Rectal smooth muscle tissue (tissue), 1 donor: ENCODE results near the gene TAOK3.
"Not testable (repeated sequence)": the region's sequence is repeated elsewhere in the genome, so short reads cannot be mapped to it uniquely, and the experiment has no call there.

Experiments used
- H3K27ac ChIP-seq: one replicate; pipeline ENCODE4 v1.7.0; 2013; ENCODE audit warnings: low read depth, low read length, inconsistent platforms
- H3K27me3 ChIP-seq: one replicate; pipeline ENCODE4 v1.7.0; 2013; ENCODE audit warnings: low read length; ENCODE audit not compliant: control insufficient read depth, insufficient read depth
- H3K36me3 ChIP-seq: one replicate; pipeline ENCODE4 v1.7.0; 2013; ENCODE audit warnings: low read length; ENCODE audit not compliant: control insufficient read depth, insufficient read depth
- H3K4me1 ChIP-seq: one replicate; pipeline ENCODE4 v1.7.0; 2013; ENCODE audit warnings: low read length; ENCODE audit not compliant: control insufficient read depth, insufficient read depth
- H3K4me3 ChIP-seq: one replicate; pipeline ENCODE4 v1.7.0; 2013; ENCODE audit warnings: low read length
- H3K9ac ChIP-seq: one replicate; pipeline ENCODE4 v1.7.0; 2013; ENCODE audit warnings: low read length

Gene TAOK3

DNA sequence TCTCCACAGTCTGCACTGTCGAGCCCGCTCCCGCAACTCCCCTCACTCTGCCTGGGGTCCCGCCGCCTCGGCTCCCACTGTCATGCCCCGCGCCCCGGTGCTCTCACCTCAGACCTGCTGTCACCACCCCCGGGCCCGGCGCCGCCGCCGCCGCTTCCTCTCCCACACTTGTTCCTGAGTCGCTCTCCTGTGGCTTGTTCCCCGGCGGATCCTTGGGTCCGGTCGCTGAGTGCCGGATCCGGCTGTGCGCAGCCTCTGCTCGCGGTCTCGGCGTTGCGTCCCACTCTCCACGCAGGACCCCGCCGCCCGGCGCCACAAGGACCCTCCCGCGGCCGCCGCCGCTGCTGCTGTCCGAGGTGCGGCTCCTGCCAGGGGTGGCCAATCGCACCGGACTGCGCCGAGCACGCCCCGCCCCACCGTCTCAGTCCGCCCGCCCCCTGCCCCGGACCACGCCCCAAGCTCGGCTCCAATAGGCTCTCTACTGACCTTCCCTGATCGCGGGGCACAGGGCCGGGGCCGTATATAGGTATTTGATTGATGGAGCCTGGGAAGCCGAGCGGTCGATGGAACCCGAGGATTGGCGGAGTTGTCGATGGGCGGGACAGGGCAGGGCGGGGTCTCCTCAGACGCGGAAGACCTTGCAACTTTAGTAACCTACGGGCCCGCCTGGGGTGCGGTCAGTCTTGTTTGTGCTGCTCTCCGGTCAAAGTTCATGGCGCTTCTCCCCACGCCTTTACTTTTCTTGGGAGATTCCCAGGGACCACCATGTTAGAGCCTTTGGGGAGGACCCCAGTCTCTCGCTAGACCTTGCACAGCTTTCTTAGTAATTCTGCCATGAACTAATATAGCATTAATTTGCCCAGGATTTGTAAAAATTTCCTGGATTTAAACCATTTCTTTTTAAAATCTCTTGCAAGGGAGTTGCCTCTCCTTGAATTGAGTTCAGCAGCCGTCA lies at the start of gene TAOK3:
TSS of gene TAOK3 (minus strand) at position 367 of the 955 bp plus-strand sequence. CDS start 117,340 bp downstream, outside the sequence.
- Histone ChIP-seq H3K36me3 (no peaks in the 10 kb centered on the region), H3K27ac (peak within 1 kb of the TSS; percentile 91), H3K27me3 (no peaks in the 10 kb centered on the region), H3K4me1 (peaks cover 23% of the 10 kb centered on the region), H3K9ac (peak within 1 kb of the TSS; percentile 88), H3K4me3 (peak within 1 kb of the TSS; percentile 94)

DNA sequence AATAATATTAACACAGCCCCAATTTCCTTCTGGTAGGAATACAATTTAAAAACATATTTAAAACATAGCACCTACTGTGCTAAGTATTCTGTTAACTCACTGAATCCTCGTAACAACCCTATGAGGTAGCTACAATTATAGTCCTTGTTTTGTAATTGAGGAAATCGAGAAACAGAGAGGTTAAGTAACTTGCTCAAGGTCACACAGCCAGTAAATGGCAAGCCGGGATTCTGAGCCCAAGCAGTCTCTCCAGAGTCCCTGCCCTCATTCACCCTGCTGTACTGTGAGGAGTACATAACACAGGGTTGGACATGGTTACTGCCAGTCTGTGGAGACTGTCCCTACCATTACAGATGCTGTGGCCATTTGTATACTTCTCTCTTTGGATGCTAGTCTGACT lies 48.0 kb upstream of the TAOK3 start:
- no peak overlapping the region for H3K4me3 ChIP-seq
- peaks cover 4% of the 10 kb centered on the region for H3K36me3 ChIP-seq

DNA sequence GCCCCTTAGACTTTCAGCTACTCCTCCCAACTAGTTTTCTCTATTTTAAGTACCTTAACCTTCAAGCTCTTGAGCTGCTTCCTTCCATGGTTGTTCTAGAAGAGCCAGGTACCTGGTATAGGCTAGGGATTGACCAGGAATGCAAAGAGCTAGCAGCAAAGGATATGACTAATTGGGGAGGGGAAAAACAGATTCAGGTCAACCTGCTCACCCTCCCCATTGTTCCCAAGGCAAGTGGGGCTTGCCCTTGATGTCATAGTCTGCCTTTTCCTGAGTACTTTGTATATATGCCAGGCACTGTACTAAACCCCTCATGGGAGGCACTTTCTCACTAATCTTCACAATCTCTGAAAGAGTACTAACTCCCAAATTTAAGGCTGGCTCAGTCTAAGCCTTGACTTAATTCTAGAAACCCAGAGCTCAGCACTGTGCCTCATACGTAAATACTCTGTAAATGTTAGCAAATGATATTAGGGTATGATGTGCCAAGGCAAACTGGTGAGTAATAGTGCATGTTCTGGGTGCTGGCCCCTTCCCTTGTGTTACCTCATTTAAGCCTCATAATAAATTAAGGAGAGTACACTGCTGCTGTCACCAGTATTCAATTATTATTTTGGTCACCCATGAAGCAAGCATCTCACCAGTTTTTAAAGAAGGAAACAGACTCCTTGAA lies 45.8 kb upstream of the TAOK3 start:
- peaks cover 7% of the 10 kb centered on the region for H3K36me3 ChIP-seq
- no peaks in the 10 kb centered on the region for H3K27me3 ChIP-seq
- H3K4me3 ChIP-seq = no peak overlapping the region
- no peaks in the 10 kb centered on the region for H3K4me1 ChIP-seq
- H3K9ac ChIP-seq = no peak overlapping the region
- no peak overlapping the region for H3K27ac ChIP-seq

More for the DNA sequence above, 48.0 kb upstream of the TAOK3 start:
- Histone ChIP-seq H3K4me1 (no peaks in the 10 kb centered on the region), H3K27ac (no peak overlapping the region), H3K9ac (no peak overlapping the region), H3K27me3 (no peaks in the 10 kb centered on the region)

DNA sequence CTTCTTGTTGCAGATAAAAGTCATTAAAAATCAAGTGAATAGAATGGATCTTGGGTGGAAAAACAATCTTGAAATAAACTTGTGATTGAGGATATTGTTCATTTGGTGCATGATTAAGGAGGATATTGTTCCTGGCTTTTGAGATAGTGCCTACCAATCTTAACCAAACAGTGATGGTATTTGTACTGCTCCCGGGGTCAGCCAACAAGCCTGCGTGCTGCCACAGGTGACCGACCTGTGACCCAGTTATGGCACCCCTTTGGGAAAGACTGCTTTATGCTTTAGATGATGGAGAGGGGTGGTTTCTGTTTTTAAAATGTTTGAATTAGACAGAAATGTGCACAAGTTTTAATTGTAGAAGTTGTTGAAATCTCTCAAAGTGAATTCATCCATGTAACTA lies 45.2 kb upstream of the TAOK3 start:
- Histone ChIP-seq H3K36me3 (peaks cover 7% of the 10 kb centered on the region), H3K9ac (no peak overlapping the region), H3K27me3 (no peaks in the 10 kb centered on the region), H3K27ac (no peak overlapping the region), H3K4me1 (no peaks in the 10 kb centered on the region), H3K4me3 (no peak overlapping the region)

DNA sequence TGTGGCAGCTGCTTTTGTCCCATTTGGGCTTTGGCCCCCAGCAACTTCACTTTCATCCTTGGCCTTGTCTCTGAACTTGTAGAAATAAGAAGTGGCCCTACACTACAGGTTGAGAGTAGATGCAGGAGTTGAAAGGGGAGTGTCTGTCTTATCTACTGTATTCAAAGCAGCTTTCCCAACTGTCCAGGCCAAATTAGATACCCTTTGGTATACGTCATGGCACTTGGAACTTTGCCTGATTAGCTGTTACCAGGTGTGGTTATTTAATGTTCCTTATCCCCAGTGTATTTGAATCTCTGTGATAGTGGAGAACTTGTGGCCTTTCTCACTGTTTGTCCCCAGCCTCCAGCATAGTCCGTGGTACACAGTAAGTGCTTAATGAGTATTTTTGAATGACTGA lies 37.1 kb upstream of the TAOK3 start:
- no peak overlapping the region for H3K27ac ChIP-seq
- no peak overlapping the region for H3K9ac ChIP-seq
- peaks cover 24% of the 10 kb centered on the region for H3K36me3 ChIP-seq
- H3K27me3 ChIP-seq = no peaks in the 10 kb centered on the region
- no peaks in the 10 kb centered on the region for H3K4me1 ChIP-seq
- H3K4me3 ChIP-seq = no peak overlapping the region

DNA sequence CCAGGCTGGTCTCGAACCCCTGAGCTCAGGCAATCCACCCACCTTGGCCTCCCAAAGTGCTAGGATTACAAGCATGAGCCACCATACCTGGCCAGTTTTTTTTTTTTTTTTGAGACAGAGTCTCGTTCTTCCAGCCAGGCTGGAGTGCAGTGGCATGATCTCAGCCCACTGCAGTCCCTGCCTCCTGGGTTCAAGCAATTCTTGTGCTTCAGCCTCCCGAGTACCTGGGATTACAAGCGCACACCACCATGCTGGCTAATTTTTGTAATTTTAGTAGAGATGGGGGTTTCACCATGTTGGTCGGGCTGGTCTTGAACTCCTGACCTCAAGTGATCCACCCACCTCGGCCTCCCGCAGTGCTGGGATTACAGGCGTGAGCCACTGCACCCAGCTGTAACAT lies 35.5 kb upstream of the TAOK3 start:
- not testable (repeated sequence) for H3K27me3 ChIP-seq, H3K4me3 ChIP-seq, H3K4me1 ChIP-seq, H3K27ac ChIP-seq, H3K9ac ChIP-seq
- H3K36me3 ChIP-seq = peaks cover 21% of the 10 kb centered on the region

DNA sequence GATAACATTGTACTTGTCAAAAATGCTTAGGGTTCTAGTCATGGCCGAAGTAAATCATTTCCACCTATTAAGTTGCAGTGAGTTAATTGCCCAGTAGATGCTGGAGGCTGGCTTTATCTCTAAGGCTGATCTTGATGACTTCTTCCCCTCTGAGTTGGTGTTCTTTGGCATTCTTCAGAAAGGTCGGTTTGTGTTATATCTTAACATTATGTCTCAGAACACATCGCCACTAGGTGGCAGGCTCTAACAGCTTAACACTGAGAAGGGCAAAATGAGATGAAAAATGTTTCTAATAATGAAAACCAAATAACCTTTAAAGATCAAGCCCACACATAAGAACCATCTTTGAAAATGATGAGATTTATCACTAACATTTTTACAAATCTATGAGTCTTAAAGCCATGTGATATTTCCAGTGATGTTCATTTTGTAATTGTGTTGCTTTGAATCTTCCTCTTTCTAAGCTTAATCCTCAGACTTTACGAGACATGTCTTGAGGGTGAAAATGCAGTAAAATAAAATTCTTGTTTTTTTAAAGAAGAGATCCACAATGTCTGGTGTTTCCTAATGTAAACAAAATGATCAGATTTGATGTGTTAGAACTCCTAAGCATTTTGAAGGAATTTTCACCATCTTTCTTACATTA lies 32.3 kb upstream of the TAOK3 start:
- H3K9ac ChIP-seq = no peak overlapping the region
- H3K4me3 ChIP-seq = no peak overlapping the region
- peaks cover 14% of the 10 kb centered on the region for H3K36me3 ChIP-seq
- no peaks in the 10 kb centered on the region for H3K27me3 ChIP-seq
- H3K27ac ChIP-seq = no peak overlapping the region
- no peaks in the 10 kb centered on the region for H3K4me1 ChIP-seq

DNA sequence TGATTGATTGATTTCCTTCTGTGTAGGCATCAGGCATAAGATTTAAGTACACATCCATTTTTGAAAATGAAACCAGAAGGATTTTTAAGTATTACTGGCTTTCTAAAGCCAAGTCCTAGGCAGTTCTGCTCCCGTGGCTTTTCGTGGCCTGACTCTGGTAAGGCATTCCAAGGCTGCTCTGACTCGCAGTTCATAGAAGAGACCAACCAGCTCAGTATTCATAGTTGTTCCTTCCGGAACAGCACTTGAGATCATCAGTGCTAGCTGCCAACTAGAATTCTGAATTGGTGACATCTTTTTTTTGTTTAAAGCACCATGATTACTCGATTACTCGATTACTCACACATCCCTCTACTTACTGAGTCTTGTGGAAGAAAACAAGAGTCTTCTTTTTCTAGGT lies 29.5 kb upstream of the TAOK3 start:
- H3K36me3 ChIP-seq = peaks cover 12% of the 10 kb centered on the region
- H3K27me3 ChIP-seq = no peaks in the 10 kb centered on the region
- H3K27ac ChIP-seq = no peak overlapping the region
- H3K4me1 ChIP-seq = peaks cover 5% of the 10 kb centered on the region
- H3K9ac ChIP-seq = no peak overlapping the region
- H3K4me3 ChIP-seq = no peak overlapping the region

DNA sequence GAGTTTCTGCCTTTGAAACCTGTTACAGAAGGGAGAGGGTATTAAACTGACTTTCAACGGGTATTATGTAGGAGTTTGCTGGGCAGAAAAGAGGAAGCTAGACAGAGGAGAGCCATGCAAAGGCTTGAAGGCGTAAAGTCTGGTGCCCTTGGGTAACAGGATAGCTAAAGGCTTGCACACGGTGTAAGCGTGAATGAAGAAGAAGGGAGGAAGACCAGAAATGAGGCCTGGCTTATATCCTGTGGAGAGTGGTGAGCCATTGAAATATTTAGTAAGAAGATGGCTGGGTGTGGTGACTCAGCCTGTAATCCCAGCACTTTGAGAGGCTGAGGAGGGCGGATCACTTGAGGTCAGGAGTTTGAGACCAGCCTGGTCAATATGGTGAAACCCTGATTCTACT lies 26.2 kb upstream of the TAOK3 start:
- Histone ChIP-seq H3K9ac (no peak overlapping the region), H3K36me3 (peaks cover 15% of the 10 kb centered on the region), H3K27me3 (no peaks in the 10 kb centered on the region), H3K4me1 (peaks cover 5% of the 10 kb centered on the region), H3K27ac (no peak overlapping the region), H3K4me3 (no peak overlapping the region)

DNA sequence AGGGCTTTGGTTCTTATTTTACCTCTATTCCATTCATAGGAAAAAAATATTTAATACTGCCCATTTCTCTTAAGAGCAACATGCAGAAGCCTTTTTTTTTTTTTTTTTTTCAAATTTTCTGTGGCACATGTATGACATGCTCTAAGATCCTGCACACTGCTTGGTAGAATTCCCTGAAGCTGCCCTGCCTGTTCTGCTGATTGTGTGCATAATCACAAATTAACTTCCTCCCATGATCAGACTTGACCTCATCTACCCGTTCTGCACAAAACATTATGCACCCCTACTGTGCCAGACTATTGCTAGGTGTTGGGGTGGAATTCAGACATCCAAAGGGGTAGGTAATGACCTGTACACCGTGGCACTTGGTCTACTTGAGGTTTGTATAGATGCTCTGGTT lies 25.8 kb upstream of the TAOK3 start:
- no peak overlapping the region for H3K9ac ChIP-seq
- no peak overlapping the region for H3K27ac ChIP-seq
- H3K27me3 ChIP-seq = no peaks in the 10 kb centered on the region
- H3K4me3 ChIP-seq = no peak overlapping the region
- peaks cover 5% of the 10 kb centered on the region for H3K4me1 ChIP-seq
- H3K36me3 ChIP-seq = peaks cover 16% of the 10 kb centered on the region

DNA sequence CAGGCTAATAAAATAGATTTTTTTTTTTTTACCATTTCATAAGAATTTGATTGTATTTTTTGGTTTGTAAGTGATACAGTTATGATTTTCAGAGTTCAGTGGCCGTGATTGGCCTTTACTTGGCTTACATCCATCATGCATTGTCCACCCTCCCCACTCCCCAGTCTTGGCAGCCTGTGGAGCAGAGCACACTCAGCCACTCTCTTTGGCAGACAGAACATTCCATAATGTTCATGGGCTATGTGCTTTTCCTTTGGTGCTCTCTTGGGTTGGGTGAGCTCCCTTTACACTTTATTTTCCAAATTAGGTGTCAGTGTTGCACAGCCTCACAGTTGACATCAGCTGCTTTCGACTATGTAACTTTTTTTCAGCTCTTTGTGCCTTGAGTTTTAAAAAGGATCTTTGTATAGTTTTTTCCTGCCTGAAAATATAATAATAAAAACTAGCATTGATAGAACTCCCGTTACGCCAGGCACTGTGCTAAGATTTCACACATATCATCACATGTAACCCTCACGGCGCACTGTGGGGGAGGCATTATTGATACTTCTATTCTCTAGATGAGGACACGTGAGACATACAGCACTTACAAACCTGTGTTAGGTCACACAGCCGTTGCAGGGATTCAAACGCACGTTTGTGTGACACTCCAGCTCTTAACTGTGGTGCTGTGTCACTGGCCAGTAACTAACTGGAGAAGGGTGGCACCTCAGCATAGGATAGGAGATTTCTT lies 25.2 kb upstream of the TAOK3 start:
- peaks cover 5% of the 10 kb centered on the region for H3K4me1 ChIP-seq
- H3K27me3 ChIP-seq = no peaks in the 10 kb centered on the region
- H3K27ac ChIP-seq = peak overlapping the region; percentile 68
- no peak overlapping the region for H3K4me3 ChIP-seq
- H3K9ac ChIP-seq = no peak overlapping the region
- H3K36me3 ChIP-seq = peaks cover 21% of the 10 kb centered on the region

DNA sequence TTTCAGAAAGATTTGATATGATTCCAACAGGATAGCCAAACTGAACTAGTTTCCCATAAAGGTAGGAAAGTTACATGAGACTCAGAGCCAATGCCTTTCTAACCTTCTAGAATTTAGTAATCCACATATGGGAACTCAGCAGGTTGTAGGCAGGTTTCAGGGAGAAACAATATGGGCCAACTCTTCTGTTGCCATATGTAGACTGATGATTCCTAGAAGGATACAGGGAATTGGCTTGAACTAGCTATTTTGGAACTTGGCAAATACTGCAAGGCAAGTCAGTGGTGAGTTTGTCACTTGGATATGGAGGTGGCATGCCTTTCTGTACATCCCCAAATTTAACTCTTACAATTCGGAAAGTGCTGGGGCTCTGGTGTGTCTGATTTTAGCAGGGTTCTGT lies 19.1 kb upstream of the TAOK3 start:
- Histone ChIP-seq H3K27ac (no peak overlapping the region), H3K4me1 (no peaks in the 10 kb centered on the region), H3K27me3 (no peaks in the 10 kb centered on the region), H3K4me3 (no peak overlapping the region), H3K36me3 (peaks cover 45% of the 10 kb centered on the region), H3K9ac (no peak overlapping the region)
